Endothelial cell (in vitro differentiated cells): ENCODE measurements around the gene RGS7BP. TPM values are rescaled to one million over a fixed set of nuclear protein-coding genes. Genes with fewer than 3 reads are reported as not detected.

Experiments
- DNase-seq: peaks from one replicate; pipeline ENCODE4 v3.0.0; 2021; ENCODE audit warnings: low spot score
- H3K27ac Mint-ChIP-seq: one replicate; pipeline ENCODE4 v1.8.0; 2021; ENCODE audit warnings: mixed read lengths, inconsistent platforms; ENCODE audit not compliant: unreplicated experiment
- H3K27me3 Mint-ChIP-seq: one replicate; pipeline ENCODE4 v1.8.0; 2021; ENCODE audit warnings: mild to moderate bottlenecking, moderate library complexity, mixed read lengths, inconsistent platforms; ENCODE audit not compliant: unreplicated experiment
- H3K36me3 Mint-ChIP-seq: one replicate; pipeline ENCODE4 v1.8.0; 2021; ENCODE audit warnings: mild to moderate bottlenecking, low read depth, mixed read lengths, inconsistent platforms; ENCODE audit not compliant: unreplicated experiment
- H3K4me1 Mint-ChIP-seq: one replicate; pipeline ENCODE4 v1.8.0; 2021; ENCODE audit warnings: mild to moderate bottlenecking, mixed read lengths, inconsistent platforms; ENCODE audit not compliant: unreplicated experiment
- H3K4me3 Mint-ChIP-seq: one replicate; pipeline ENCODE4 v1.8.0; 2021; ENCODE audit warnings: mild to moderate bottlenecking, mixed read lengths, inconsistent platforms; ENCODE audit not compliant: unreplicated experiment
- H3K9me3 Mint-ChIP-seq: one replicate; pipeline ENCODE4 v1.8.0; 2021; ENCODE audit warnings: mixed read lengths, inconsistent platforms; ENCODE audit not compliant: unreplicated experiment
- CTCF ChIP-seq: fragments of 200-600 bp; sonication (generic); IDR thresholded peaks from one replicate; pipeline ENCODE4 v1.5.0; 2021; ENCODE audit warnings: antibody characterized with exemption; ENCODE audit not compliant: unreplicated experiment
- total RNA-seq: library from RNA; stranded (reverse); fragmentation: NEBNext Ultra II Directional; extraction: Animal tissue kit (Norgen Biotek cat#: 25700); gene quantifications from one replicate; pipeline ENCODE4 v1.2.1, GENCODE V29; 2021; ENCODE audit not compliant: unreplicated experiment

RGS7BP gene
- total RNA-seq, 1 donor from 2014 or later: 0.23 TPM

- Mint-ChIP-seq H3K36me3 (no peaks in the 10 kb centered on the region), H3K4me1 (no peaks in the 10 kb centered on the region), H3K27me3 (no peaks in the 10 kb centered on the region), H3K27ac (no peak overlapping the region), H3K9me3 (no peaks in the 10 kb centered on the region), H3K4me3 (no peak overlapping the region)
- no peak for TF ChIP-seq CTCF
- no peak for DNase-seq
These were observed 153.5 kb downstream of the RGS7BP start for GRCh38 chr5:64659289-64659688.

Other genes starting within 250 kb of the RGS7BP start
- gene SHISAL2B, start 184.5 kb downstream of the RGS7BP start, total RNA-seq: 1.4 TPM